ENCODE data around the gene ACOX2. TPM values are rescaled to one million over a fixed set of nuclear protein-coding genes. Genes with fewer than 3 reads are reported as not detected.

Gene ACOX2
- total and polyA plus RNA-seq, 2 donors (not counting 1 experiment from before 2014, with no cell fraction given): 19.0 to 20.5 TPM

GRCh38 chr3:58496206-58496857 lies 40.7 kb downstream of the ACOX2 start:
- Histone ChIP-seq H3K4me2 (ENCODE audit: extremely low read depth, insufficient read depth, low read length) (no peak overlapping the region), H3K27ac (ENCODE audit: insufficient read depth, low read length) (no peak overlapping the region), H4K20me1 (ENCODE audit: control insufficient read depth, extremely low read depth, insufficient read depth, low read length) (no peaks in the 10 kb centered on the region), H3K36me3 (ENCODE audit: control insufficient read depth, insufficient read depth, low read length) (no peaks in the 10 kb centered on the region), H3K9ac (ENCODE audit: insufficient read depth, low read length) (no peak overlapping the region), H2AFZ (ENCODE audit: low read length) (no peak overlapping the region), H3K27me3 (ENCODE audit: control insufficient read depth, insufficient read depth, low read length) (no peaks in the 10 kb centered on the region), H3K4me1 (ENCODE audit: control insufficient read depth, extremely low read depth, insufficient read depth, low read length) (peaks cover 9% of the 10 kb centered on the region), H3K4me3 (replicated peaks in 1 of 4; ENCODE audit: control extremely low read depth in 1 of 4, insufficient read depth in 1 of 4, low read depth in 3 of 4, low read length in 4 of 4) (no peak overlapping the region), H3K9me3 (ENCODE audit: control insufficient read depth, insufficient read depth, low read depth, low read length) (no peaks in the 10 kb centered on the region), H3K79me2 (ENCODE audit: control insufficient read depth, insufficient read depth, low read length) (peaks cover 46% of the 10 kb centered on the region)
- TF ChIP-seq CTCF (conservative IDR thresholded peaks at IDR 0.05 in 1 of 2, IDR thresholded peaks at IDR 0.05 in 1 of 2; ENCODE audit: low read depth in 1 of 2, low read length in 2 of 2) (no peak), EZH2 (IDR thresholded peaks at IDR 0.05; ENCODE audit: low read length, missing control alignments) (no peak)
- no peak for DNase-seq (ENCODE audit: low read depth in 2 of 2)

- Histone ChIP-seq H3K4me3 (replicated peaks in 1 of 4; ENCODE audit: control extremely low read depth in 1 of 4, insufficient read depth in 1 of 4, low read depth in 3 of 4, low read length in 4 of 4) (no peak overlapping the region), H4K20me1 (ENCODE audit: control insufficient read depth, extremely low read depth, insufficient read depth, low read length) (no peaks in the 10 kb centered on the region), H3K4me1 (ENCODE audit: control insufficient read depth, extremely low read depth, insufficient read depth, low read length) (peaks cover 9% of the 10 kb centered on the region), H2AFZ (ENCODE audit: low read length) (no peak overlapping the region), H3K36me3 (ENCODE audit: control insufficient read depth, insufficient read depth, low read length) (no peaks in the 10 kb centered on the region), H3K27ac (ENCODE audit: insufficient read depth, low read length) (no peak overlapping the region), H3K79me2 (ENCODE audit: control insufficient read depth, insufficient read depth, low read length) (peaks cover 43% of the 10 kb centered on the region), H3K4me2 (ENCODE audit: extremely low read depth, insufficient read depth, low read length) (no peak overlapping the region), H3K27me3 (ENCODE audit: control insufficient read depth, insufficient read depth, low read length) (no peaks in the 10 kb centered on the region), H3K9ac (ENCODE audit: insufficient read depth, low read length) (no peak overlapping the region), H3K9me3 (ENCODE audit: control insufficient read depth, insufficient read depth, low read depth, low read length) (no peaks in the 10 kb centered on the region)
- TF ChIP-seq CTCF (conservative IDR thresholded peaks at IDR 0.05 in 1 of 2, IDR thresholded peaks at IDR 0.05 in 1 of 2; ENCODE audit: low read depth in 1 of 2, low read length in 2 of 2) (no peak), EZH2 (IDR thresholded peaks at IDR 0.05; ENCODE audit: low read length, missing control alignments) (no peak)
- peak in 1 of 2 donors; percentile 67 for DNase-seq (ENCODE audit: low read depth in 2 of 2)
Measured at GRCh38 chr3:58495101-58495500, 41.9 kb downstream of the ACOX2 start.

DNA sequence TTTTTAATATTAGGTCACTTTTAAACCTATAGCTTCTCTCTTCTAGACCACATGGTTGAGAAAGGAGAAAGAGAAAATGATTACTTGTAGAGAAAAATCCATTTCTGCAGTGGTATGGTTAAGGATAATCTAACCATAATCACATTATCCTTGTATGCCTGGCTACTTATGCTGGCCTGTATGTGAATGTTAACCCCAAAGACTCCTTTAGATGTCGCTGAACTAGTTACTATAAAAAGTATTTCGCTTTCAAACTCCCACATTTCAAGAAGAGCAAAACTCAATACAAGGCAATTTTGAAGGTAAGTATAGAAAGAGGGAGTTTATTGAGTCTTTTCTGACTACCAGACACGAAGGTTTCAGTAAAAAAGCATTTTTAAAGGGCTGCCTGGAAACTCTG lies 42.9 kb downstream of the ACOX2 start:
- Histone ChIP-seq H4K20me1 (ENCODE audit: control insufficient read depth, extremely low read depth, insufficient read depth, low read length) (no peaks in the 10 kb centered on the region), H2AFZ (ENCODE audit: low read length) (no peak overlapping the region), H3K9me3 (ENCODE audit: control insufficient read depth, insufficient read depth, low read depth, low read length) (no peaks in the 10 kb centered on the region), H3K9ac (ENCODE audit: insufficient read depth, low read length) (no peak overlapping the region), H3K4me1 (ENCODE audit: control insufficient read depth, extremely low read depth, insufficient read depth, low read length) (peaks cover 9% of the 10 kb centered on the region), H3K27me3 (ENCODE audit: control insufficient read depth, insufficient read depth, low read length) (no peaks in the 10 kb centered on the region), H3K27ac (ENCODE audit: insufficient read depth, low read length) (no peak overlapping the region), H3K36me3 (ENCODE audit: control insufficient read depth, insufficient read depth, low read length) (no peaks in the 10 kb centered on the region), H3K4me2 (ENCODE audit: extremely low read depth, insufficient read depth, low read length) (peak overlapping the region; percentile 95), H3K79me2 (ENCODE audit: control insufficient read depth, insufficient read depth, low read length) (peaks cover 39% of the 10 kb centered on the region), H3K4me3 (replicated peaks in 1 of 4; ENCODE audit: control extremely low read depth in 1 of 4, insufficient read depth in 1 of 4, low read depth in 3 of 4, low read length in 4 of 4) (peak overlapping the region in 2 of 4 experiments; percentile 3 to 87)
- TF ChIP-seq CTCF (conservative IDR thresholded peaks at IDR 0.05 in 1 of 2, IDR thresholded peaks at IDR 0.05 in 1 of 2; ENCODE audit: low read depth in 1 of 2, low read length in 2 of 2) (no peak), EZH2 (IDR thresholded peaks at IDR 0.05; ENCODE audit: low read length, missing control alignments) (no peak)
- DNase-seq (ENCODE audit: low read depth in 2 of 2): no peak
